GM18520 (cell line): ENCODE results near the gene EIF4B.

Experiments used
- ATAC-seq: cut with Tn5 transposase; IDR thresholded peaks from one replicate; pipeline ENCODE4 v1.9.1; 2021; ENCODE audit not compliant: unreplicated experiment

The EIF4B gene

DNA sequence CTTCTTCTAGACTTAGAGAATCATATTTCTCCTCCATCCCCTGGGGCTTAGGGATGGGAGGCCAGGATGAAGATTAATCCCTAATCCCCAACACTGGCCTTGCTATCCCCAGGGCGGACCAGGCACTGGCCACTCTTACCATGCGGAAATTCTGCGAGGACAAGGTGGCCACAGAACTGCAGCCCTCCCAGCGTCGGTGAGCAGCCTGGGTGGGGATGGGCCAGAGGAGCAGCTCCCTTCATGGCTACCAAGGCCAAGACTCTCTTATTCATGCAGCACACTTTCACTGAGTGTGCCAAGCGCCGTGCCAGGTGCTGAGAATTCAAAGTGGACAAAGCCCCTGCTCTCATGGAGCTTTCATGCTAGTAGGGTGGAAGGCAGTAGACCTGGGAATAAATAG is 50.6 kb downstream of the EIF4B start:
- ATAC-seq: no peak

DNA sequence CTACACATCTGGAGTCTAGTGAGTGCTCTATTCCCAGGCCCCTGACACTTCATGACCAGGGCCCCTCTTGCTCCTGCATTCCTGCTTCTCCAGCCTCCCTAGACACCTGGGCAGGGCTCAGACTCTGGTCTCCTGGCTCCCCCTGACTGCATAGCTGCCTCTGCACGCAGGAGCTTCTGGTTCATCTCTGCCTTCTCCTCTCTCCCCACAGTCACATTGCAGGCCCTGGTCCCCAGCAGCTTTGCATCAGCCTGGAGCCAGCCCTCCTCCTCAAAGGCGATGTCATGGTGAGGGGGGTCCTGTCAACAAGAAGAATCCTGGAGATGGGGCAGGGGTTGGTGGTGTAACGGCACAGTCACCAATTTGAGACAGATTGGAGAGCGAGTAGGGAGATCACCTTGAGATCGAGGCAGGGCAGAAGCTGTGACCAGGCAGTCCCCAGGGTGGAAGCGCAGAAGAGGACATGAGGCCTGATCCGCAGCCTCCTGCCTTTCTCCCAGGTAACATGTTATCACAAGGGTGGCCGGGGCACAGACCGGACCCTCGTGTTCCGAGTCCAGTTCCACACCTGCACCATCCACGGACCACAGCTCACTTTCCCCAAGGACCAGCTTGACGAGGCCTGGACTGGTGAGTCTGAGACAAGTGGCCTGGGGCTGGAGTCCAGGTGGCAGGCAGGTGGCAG is 51.7 kb downstream of the EIF4B start:
- ATAC-seq: no peak

DNA sequence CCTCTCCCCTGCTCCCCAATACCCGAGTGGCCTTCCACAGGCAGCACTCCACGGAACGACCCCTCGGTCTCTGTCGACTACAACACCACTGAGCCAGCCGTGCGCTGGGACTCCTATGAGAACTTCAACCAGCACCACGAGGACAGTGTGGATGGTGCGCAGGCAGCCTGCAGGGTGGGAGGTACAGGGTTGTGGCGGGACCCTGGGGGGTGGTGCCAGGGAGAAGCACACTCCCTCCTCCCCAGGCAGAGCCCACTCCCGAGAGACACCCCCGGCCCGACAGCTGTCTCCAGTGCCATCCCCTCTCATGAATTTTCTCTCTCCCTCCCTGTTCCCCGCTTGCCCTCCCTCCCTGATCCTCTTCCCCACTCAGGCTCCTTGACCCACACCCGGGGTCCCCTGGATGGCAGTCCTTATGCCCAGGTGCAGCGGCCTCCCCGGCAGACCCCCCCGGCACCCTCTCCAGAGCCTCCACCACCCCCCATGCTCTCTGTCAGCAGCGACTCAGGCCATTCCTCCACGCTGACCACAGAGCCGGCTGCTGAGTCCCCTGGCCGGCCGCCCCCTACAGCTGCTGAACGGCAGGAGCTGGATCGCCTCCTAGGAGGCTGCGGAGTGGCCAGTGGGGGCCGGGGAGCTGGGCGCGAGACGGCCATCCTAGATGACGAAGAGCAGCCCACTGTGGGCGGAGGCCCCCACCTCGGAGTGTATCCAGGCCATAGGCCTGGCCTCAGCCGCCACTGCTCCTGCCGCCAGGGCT is 52.6 kb downstream of the EIF4B start:
- no peak for ATAC-seq

DNA sequence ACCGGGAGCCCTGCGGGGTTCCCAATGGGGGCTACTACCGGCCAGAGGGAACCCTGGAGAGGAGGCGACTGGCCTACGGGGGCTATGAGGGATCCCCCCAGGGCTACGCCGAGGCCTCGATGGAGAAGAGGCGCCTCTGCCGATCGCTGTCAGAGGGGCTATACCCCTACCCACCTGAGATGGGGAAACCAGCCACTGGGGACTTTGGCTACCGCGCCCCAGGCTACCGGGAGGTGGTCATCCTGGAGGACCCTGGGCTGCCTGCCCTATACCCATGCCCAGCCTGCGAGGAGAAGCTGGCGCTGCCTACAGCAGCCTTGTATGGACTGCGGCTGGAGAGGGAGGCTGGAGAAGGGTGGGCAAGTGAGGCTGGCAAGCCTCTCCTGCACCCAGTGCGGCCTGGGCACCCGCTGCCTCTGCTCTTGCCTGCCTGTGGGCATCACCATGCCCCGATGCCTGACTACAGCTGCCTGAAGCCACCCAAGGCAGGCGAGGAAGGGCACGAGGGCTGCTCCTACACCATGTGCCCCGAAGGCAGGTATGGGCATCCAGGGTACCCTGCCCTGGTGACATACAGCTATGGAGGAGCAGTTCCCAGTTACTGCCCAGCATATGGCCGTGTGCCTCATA is 53.3 kb downstream of the EIF4B start:
- no peak for ATAC-seq

DNA sequence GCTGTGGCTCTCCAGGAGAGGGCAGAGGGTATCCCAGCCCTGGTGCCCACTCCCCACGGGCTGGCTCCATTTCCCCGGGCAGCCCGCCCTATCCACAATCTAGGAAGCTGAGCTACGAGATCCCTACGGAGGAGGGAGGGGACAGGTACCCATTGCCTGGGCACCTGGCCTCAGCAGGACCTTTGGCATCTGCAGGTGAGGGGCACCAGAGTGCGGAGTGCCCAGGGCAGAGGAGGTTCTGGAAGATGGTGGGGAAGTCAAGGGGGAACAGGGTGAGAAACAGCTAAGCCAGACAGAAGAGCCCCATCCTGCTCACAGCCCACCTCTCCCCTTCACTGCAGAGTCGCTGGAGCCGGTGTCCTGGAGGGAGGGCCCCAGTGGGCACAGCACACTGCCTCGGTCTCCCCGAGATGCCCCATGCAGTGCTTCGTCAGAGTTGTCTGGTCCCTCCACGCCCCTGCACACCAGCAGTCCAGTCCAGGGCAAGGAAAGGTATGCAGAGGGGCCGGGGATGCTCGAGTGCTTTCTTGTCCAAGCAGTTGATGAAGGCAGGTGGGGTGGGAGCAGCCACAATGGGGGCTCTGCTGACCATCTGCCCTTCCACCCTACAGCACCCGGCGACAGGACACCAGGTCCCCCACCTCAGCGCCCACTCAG is 53.9 kb downstream of the EIF4B start:
- no peak for ATAC-seq

DNA sequence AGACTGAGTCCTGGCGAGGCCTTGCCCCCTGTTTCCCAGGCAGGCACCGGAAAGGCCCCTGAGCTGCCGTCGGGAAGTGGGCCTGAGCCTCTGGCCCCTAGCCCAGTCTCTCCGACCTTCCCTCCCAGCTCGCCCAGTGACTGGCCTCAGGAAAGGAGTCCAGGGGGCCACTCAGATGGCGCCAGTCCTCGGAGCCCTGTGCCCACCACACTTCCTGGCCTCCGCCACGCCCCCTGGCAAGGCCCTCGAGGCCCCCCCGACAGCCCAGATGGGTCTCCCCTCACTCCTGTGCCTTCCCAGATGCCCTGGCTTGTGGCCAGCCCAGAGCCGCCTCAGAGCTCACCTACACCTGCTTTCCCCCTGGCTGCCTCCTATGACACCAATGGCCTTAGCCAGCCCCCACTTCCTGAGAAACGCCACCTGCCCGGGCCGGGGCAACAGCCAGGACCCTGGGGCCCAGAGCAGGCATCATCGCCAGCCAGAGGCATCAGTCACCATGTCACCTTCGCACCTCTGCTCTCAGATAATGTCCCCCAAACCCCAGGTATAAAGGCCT is 54.5 kb downstream of the EIF4B start:
- ATAC-seq: no peak

DNA sequence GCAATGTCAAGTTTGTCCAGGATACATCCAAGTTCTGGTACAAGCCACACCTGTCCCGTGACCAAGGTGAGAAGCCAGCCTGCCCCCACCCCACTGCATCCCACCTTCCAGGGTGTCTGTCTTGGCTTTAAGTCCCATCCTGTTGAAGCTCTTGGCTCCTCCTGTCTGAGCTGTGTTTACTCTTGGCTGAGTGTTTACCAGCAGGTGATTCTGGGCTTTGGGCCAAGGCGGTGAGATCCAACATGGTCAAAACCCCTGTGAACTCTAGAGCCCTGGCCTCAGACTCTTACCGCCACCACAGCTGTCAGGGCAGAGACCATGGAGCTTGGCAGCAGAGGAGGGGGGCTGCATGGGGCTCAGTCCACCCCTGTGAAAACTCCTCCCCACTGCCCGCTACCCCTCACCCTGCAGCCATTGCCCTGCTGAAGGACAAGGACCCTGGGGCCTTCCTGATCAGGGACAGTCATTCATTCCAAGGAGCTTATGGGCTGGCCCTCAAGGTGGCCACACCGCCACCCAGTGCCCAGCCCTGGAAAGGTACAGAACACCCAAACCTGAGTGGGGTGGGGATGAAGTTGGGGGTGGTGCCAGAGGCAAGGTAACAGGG is 55.3 kb downstream of the EIF4B start:
- ATAC-seq: no peak

DNA sequence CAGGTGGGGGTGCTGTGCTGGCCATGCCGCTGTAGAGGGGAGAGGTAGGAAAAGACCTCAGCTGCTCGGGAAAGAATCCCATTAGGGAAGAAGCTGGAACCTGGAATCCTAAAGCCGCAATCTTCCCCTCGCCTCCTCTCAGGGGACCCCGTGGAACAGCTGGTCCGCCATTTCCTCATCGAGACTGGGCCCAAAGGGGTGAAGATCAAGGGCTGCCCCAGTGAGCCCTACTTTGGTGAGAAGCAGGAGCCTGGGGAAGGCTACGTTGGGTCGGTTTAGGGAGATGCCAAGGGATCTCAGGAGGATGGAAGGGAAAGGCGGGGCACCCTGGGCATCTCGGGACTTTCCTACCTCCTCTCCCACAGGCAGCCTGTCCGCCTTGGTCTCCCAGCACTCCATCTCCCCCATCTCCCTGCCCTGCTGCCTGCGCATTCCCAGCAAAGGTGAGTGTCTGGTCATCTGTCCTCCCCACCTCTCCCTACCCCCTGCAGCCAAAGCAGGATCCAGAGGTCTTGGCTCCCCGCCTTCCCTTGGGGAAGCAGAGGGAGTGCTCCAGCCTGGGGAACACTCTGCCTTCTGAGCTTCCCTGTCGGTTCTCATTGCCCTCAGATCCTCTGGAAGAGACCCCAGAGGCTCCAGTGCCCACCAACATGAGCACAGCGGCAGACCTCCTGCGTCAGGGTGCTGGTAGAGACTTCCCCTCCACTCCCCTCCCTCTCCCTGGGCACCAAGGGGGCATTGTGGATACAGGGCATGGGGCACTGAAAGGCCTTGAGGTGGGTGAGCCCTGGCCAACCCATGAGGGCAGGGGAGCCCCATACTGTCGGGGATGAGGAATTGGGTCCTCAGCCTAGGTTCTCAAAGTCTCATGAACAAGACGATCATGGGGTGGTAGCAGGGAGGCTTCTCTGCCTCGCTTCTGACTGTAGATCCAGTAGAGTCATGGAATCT is 56.0 kb downstream of the EIF4B start:
- ATAC-seq: no peak

DNA sequence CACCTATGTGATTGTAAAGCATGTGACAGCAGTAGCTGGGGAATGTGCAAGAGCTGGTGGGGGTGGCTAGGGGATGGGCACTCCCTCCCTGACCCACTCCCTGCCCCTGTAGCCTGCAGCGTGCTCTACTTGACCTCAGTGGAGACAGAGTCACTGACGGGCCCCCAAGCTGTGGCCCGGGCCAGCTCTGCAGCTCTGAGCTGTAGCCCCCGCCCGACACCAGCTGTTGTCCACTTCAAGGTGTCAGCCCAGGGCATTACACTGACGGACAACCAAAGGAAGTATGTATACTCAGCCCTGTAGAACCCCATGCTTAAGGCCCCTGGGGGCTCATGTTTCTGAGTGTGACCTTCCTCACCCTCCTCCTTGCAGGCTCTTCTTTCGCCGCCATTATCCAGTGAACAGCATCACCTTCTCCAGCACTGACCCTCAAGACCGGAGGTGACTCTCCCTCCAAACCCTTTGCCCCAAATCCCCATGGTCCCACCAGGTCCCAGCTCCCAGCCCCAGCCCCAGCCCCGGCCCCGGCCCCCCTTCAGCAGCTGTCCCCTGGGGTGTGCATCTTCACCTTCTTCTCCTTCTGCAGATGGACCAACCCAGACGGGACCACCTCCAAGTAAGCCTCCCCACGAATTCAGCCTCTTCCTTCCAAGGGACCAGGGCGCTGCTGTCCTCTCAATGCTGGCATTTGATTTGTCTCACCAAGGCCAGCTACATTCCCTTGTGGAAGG is 56.9 kb downstream of the EIF4B start:
- ATAC-seq: no peak

DNA sequence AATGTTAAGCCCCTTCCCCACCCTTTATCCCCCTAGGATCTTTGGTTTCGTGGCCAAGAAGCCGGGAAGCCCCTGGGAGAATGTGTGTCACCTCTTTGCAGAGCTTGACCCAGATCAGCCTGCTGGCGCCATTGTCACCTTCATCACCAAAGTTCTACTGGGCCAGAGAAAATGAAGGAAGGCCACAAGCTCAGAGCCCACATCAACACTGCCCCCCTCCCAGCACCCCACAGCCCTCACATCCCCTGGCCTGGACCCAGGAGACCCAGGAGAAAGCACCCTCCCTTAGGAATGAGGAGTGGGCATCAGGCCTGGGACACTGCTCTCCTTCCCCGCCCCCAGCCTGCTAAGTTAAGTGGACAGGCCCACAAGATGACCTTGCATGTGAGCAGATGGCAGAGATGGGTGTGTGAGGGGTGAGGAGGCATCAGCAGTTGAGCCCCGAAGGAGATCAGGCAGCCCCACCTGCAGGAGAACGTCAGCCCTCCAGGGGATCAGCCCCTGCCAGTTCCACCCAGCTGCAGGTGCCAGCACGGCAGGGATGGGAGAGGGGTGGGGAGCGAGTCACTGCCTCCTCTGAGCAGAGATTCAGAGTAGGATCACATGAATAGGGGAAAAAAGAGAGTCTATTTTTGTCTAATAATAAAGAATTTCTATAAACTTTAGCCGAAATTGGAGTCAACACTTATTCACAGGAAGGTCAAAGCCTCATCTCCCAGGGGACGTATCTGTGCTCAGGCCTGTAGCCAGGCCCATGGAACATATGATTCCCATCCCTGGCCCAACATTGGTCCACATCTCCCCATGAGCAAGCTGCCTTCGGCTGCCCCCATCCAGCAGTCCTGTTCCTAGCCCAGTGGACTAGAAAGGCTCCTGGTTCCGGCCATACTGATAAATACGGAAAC is 57.7 kb downstream of the EIF4B start:
- no peak for ATAC-seq

DNA sequence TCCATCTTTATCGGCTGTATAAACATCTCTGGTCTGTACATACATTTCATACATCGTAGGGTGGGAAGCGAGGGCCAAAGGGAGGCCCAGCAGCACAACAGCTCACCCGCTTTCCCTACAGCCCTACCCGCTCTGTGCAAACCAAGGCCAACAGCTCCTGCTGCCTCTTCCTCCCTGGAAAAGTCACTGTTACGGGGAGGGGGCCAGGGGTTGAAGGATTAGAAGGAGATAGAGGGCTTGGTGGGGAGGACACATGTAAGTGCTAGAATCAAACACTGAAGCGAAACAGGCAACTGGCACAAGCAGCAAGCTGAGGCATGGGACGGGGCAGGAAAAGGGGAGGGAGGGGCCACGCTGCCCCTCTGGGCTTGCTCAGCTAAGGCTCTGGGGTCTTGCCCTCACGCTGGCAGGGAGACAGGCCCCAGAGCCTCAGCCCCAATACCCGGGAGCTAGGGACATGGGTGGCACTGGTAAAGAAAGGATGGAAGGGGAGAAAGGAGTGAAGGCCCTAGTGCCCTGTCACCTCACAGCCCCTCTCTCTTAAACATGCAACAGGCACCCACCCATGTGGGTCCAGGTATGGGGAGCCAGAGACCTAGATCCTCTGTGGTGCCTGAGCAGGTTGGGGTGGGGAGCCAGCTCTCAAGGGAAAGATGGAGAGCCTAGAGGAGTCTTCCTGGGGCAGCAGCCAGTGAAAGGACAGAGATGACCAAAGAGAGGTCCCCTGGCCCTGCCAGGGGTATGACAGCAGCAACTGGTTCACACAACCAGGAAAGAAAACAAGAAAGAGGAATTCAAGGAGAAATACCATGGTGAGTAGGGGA is 58.6 kb downstream of the EIF4B start:
- ATAC-seq: no peak

DNA sequence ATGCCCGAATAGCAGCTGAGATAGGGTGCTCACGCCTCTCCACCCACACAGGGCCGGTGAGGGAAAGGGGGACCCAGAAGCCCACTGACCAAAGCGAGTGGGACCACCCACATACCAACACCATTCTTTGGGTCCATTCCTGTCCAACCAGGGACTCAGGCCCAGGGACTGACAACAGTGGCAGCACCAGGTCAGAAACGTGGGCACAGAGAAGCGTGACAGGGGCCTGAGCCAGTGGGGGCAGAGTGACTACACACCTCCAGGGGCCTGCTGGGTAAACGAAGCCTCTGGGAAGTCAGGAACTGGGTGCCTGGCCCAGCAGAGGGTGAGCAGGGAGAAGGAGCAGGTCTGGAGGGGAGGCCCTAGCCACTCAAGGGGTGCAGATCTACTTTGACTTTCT is 59.2 kb downstream of the EIF4B start:
- no peak for ATAC-seq

DNA sequence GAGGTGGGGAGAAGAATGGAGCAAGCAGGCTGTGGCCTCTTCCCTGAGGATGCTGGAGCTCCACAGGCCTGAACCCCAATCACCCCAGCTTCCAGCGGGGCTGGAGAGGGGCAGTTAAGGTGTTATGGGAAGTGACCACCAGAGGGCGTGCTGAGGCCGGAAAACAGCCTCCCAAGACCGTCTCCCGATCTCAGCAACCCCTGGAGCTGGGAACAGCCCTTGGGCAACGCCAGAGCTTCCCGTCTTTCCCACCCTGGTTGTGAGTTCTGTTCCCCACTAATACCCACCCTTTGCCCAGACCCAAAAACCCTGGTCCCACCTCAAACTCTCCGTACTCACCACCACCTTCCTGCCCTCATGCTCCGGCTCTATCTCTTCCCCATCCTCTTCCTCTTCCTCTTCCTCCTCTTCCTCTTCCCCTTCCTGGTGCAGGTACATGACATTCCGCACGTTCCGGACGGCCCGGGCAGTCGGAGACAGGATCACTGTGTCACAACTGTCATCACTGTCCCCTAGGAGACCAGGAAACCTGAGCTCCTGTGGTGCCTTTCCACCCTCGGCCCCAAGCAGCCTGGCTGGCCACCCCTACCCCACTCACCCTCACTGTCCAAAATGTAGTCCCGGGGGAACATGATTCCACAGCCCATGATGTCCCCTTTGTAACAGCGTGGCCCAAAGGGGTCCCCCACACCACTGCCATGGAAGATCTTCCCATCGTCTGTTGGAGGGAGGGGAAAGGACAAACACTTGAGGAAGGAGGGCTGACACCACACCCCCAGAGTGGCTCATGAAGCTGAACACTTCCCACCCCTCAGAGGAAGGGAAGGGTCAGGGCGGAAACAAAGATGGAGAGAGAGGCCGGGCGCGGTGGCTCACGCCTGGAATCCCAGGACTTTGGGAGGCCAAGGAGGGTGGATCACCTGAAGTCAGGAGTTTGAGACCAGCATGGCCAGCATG is 60.0 kb downstream of the EIF4B start:
- no peak for ATAC-seq

DNA sequence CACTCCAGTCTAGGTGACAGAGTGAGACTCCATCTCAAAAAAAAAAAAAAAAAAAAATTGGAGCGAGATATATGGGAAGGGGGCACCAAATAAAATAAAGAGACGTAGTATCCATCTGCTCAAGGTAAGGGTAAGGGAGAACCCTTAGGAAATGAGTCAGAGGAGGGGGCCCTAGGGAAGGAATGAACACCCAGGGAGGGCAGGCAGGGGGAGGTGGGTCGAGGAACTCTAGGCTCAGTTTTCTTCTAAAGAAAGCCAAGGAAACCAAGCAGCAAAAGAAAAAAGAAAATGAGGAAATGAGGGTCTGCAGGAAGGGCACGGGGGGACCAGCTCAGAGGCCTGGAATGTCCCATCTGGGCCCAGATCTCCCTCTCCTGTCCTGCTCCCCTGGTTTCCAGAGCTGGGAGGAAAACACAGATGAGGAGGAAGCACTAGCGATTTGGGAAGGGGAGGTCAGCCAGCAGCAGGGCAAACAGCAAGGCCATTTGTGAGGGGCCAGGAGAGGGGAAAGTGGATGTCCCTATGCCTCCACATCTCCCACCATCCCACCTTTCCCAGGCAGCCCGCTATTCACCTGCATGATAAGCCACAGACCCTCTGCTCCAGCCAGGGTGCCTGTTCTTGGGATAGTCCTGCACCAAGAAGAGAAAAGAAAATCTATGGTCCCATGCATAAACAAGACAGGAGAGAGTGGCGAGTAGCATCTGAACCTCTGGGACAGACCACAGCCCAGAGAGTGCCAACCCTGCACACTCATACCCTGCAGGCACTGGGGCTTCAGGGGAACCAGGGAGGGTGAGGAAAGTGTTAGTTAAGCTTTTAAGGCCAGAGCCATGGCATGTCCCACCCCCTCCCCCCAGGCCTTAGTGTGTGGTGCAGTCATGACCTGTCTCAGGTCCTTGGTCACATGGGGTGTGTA is 61.1 kb downstream of the EIF4B start:
- no peak for ATAC-seq
